ENCODE measurements around the gene AP1G2. TPM values are rescaled to one million over a fixed set of nuclear protein-coding genes. Genes with fewer than 3 reads are reported as not detected.

AP1G2 gene
- total RNA-seq, 2 experiments from 2014 or later: 306 to 333 TPM

GRCh38 chr14:23522643-23523198 lies 44.9 kb downstream of the AP1G2 start:
- Mint-ChIP-seq H3K4me3 (no peak overlapping the region), H3K9me3 (no peaks in the 10 kb centered on the region), H3K27me3 (no peaks in the 10 kb centered on the region), H3K4me1 (no peaks in the 10 kb centered on the region), H3K27ac (no peak overlapping the region), H3K36me3 (ENCODE audit: low read depth) (no peaks in the 10 kb centered on the region)
- DNase-seq: no peak
- ChIA-PET POLR2A (no interaction called here), CTCF (interaction anchor here (1.0 to 1.3 kb wide), 3 partner anchors 11 to 14 kb away, joined by 3 read pairs; no protein-coding TSS in a partner anchor)

GRCh38 chr14:23521785-23522640 lies 45.6 kb downstream of the AP1G2 start:
- Mint-ChIP-seq H3K4me3 (no peak overlapping the region), H3K9me3 (no peaks in the 10 kb centered on the region), H3K36me3 (ENCODE audit: low read depth) (no peaks in the 10 kb centered on the region), H3K4me1 (no peaks in the 10 kb centered on the region), H3K27me3 (no peaks in the 10 kb centered on the region), H3K27ac (no peak overlapping the region)
- ChIA-PET POLR2A (no interaction called here), CTCF (interaction anchor here (0.6 to 1.8 kb wide), 3 partner anchors 12 to 56 kb away, joined by 3 to 4 read pairs (median 3); no protein-coding TSS in a partner anchor)
- DNase-seq: no peak

GRCh38 chr14:23520899-23521533 lies 46.6 kb downstream of the AP1G2 start:
- Mint-ChIP-seq H3K27ac (no peak overlapping the region), H3K4me3 (no peak overlapping the region), H3K9me3 (no peaks in the 10 kb centered on the region), H3K36me3 (ENCODE audit: low read depth) (no peaks in the 10 kb centered on the region), H3K27me3 (no peaks in the 10 kb centered on the region), H3K4me1 (no peaks in the 10 kb centered on the region)
- ChIA-PET CTCF (interaction anchor here (0.6 to 1.8 kb wide), 3 partner anchors 13 to 55 kb away, joined by 3 to 4 read pairs (median 3); no protein-coding TSS in a partner anchor), POLR2A (no interaction called here)
- DNase-seq: no peak

GRCh38 chr14:23518709-23519108 lies 48.9 kb downstream of the AP1G2 start:
- DNase-seq: no peak

GRCh38 chr14:23517650-23518326 lies 49.8 kb downstream of the AP1G2 start:
- Mint-ChIP-seq H3K4me3 (no peak overlapping the region), H3K36me3 (ENCODE audit: low read depth) (no peaks in the 10 kb centered on the region), H3K9me3 (no peaks in the 10 kb centered on the region), H3K27me3 (no peaks in the 10 kb centered on the region), H3K27ac (no peak overlapping the region), H3K4me1 (peaks cover 4% of the 10 kb centered on the region)
- ChIA-PET CTCF (no interaction called here), POLR2A (no interaction called here)
- DNase-seq: no peak

More at GRCh38 chr14:23518709-23519108, 48.9 kb downstream of the AP1G2 start:
- Mint-ChIP-seq H3K36me3 (ENCODE audit: low read depth) (no peaks in the 10 kb centered on the region), H3K4me3 (no peak overlapping the region), H3K4me1 (no peaks in the 10 kb centered on the region), H3K27me3 (no peaks in the 10 kb centered on the region), H3K27ac (no peak overlapping the region), H3K9me3 (no peaks in the 10 kb centered on the region)
- ChIA-PET CTCF (no interaction called here), POLR2A (no interaction called here)

- CTCF ChIA-PET: no interaction called here
- no peak for DNase-seq
- Mint-ChIP-seq H3K4me1 (peaks cover 11% of the 10 kb centered on the region), H3K4me3 (no peak overlapping the region), H3K9me3 (no peaks in the 10 kb centered on the region), H3K27me3 (no peaks in the 10 kb centered on the region), H3K27ac (no peak overlapping the region), H3K36me3 (ENCODE audit: low read depth) (no peaks in the 10 kb centered on the region)
- POLR2A ChIA-PET: no interaction called here
These were observed 53.0 kb downstream of the AP1G2 start for GRCh38 chr14:23514644-23514957.

- Mint-ChIP-seq H3K4me1 (peaks cover 11% of the 10 kb centered on the region), H3K4me3 (no peak overlapping the region), H3K27ac (no peak overlapping the region), H3K9me3 (no peaks in the 10 kb centered on the region), H3K36me3 (ENCODE audit: low read depth) (no peaks in the 10 kb centered on the region), H3K27me3 (no peaks in the 10 kb centered on the region)
- ChIA-PET CTCF (no interaction called here), POLR2A (no interaction called here)
- no peak for DNase-seq
These were observed 53.6 kb downstream of the AP1G2 start for GRCh38 chr14:23513818-23514643.

GRCh38 chr14:23513005-23513817 lies 54.4 kb downstream of the AP1G2 start:
- ChIA-PET CTCF (no interaction called here), POLR2A (no interaction called here)
- Mint-ChIP-seq H3K27me3 (no peaks in the 10 kb centered on the region), H3K36me3 (ENCODE audit: low read depth) (no peaks in the 10 kb centered on the region), H3K4me1 (peaks cover 11% of the 10 kb centered on the region), H3K9me3 (no peaks in the 10 kb centered on the region), H3K27ac (no peak overlapping the region), H3K4me3 (no peak overlapping the region)
- no peak for DNase-seq

- Mint-ChIP-seq H3K27me3 (no peaks in the 10 kb centered on the region), H3K9me3 (no peaks in the 10 kb centered on the region), H3K36me3 (ENCODE audit: low read depth) (no peaks in the 10 kb centered on the region), H3K27ac (peak overlapping the region; percentile 86), H3K4me1 (peaks cover 11% of the 10 kb centered on the region), H3K4me3 (peak overlapping the region; percentile 58)
- DNase-seq: no peak
- ChIA-PET CTCF (interaction anchor here (1.3 to 1.6 kb wide), 2 partner anchors 11 to 79 kb away, joined by 3 read pairs; no protein-coding TSS in a partner anchor), POLR2A (no interaction called here)
These were observed 55.4 kb downstream of the AP1G2 start for GRCh38 chr14:23512156-23512555.
